Gastroesophageal sphincter (tissue), 3 donors: ENCODE measurements around the gene LENG1.

Experiments
- EP300 ChIP-seq: sonication (generic); formaldehyde crosslinking; IDR thresholded peaks from one replicate; pipeline ENCODE4 v1.6.1; 2017; ENCODE audit warnings: antibody characterized with exemption, mild to moderate bottlenecking
- POLR2AphosphoS5 ChIP-seq: sonication (generic); formaldehyde crosslinking; IDR thresholded peaks from one replicate; pipeline ENCODE4 v1.6.1; 2017; ENCODE audit warnings: antibody characterized with exemption
- TF ChIP-seq, protein P1 (sequence below), 4 experiments: fragments of 200-600 bp in 2 of 4; fragments of 450-650 bp in 2 of 4; sonication (generic) in 1 of 4; IDR thresholded peaks; one replicate each; pipeline ENCODE4 v1.5.1; 2017 to 2019; ENCODE audit warnings: antibody characterized with exemption in 4 of 4, mild to moderate bottlenecking in 2 of 4, moderate library complexity in 2 of 4

DNA sequence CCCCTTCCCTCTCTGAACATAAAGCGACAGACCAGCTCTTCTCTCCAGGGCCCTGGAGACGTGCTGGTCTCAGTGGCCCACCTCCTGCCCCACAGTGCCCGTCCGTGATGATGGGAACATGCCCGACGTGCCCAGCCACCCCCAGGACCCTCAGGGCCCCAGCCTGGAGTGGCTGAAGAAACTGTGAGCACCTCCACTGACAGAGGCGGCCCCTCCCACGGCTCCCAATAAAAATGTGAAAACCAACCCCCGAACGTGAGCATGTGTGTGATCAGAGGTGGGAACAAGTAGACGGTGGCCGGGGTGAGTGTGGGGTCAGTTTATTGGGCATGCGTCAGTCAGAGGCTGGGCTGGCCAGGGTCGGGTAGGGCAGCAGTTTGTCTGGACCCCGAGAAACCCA is 52.8 kb downstream of the LENG1 start:
- no peak for TF ChIP-seq POLR2AphosphoS5
- TF ChIP-seq, protein P1, sequence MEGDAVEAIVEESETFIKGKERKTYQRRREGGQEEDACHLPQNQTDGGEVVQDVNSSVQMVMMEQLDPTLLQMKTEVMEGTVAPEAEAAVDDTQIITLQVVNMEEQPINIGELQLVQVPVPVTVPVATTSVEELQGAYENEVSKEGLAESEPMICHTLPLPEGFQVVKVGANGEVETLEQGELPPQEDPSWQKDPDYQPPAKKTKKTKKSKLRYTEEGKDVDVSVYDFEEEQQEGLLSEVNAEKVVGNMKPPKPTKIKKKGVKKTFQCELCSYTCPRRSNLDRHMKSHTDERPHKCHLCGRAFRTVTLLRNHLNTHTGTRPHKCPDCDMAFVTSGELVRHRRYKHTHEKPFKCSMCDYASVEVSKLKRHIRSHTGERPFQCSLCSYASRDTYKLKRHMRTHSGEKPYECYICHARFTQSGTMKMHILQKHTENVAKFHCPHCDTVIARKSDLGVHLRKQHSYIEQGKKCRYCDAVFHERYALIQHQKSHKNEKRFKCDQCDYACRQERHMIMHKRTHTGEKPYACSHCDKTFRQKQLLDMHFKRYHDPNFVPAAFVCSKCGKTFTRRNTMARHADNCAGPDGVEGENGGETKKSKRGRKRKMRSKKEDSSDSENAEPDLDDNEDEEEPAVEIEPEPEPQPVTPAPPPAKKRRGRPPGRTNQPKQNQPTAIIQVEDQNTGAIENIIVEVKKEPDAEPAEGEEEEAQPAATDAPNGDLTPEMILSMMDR (IDR thresholded peaks at IDR 0.05) = no peak
- TF ChIP-seq EP300 = no peak
